ENCODE results near the gene DTWD2. TPM values are rescaled to one million over a fixed set of nuclear protein-coding genes. Genes with fewer than 3 reads are reported as not detected.

Gene DTWD2
- total and polyA plus RNA-seq, 2 of the 4 experiments (the other 2 are of a cell fraction): 1.2 to 1.8 TPM

- no peak overlapping the region for H3K14ac ChIP-seq (replicated peaks; ENCODE audit: low read depth, low read length)
- dilution Hi-C loops (cut with HindIII; ENCODE audit: low sequenced_read_pairs, unreplicated experiment) (no loop called here), in situ Hi-C loops (cut with MboI; ENCODE audit: low sequenced_read_pairs) (no loop called here)
Measured at GRCh38 chr5:118996098-118996497, 7.8 kb upstream of the DTWD2 start.

More at GRCh38 chr5:118996098-118996497, 7.8 kb upstream of the DTWD2 start:
- ATAC-seq (ENCODE audit: low read depth) (no peak), DNase-seq (no peak)
- Histone ChIP-seq H2AK9ac (replicated peaks; ENCODE audit: low read depth, low read length, poor library complexity) (no peak overlapping the region), H3K56ac (ENCODE audit: extremely low read depth, insufficient read depth, low read length) (no peak overlapping the region), H3K18ac (ENCODE audit: low read depth, low read length) (no peak overlapping the region), H2BK120ac (ENCODE audit: low read depth, low read length) (no peak overlapping the region), H2AK5ac (ENCODE audit: low read depth, low read length) (no peak overlapping the region), H3K9me1 (ENCODE audit: insufficient read depth, low read length) (no peaks in the 10 kb centered on the region), H3K79me1 (ENCODE audit: low read depth in 1 of 2, low read length in 2 of 2) (no peaks in the 10 kb centered on the region), H3K4me2 (ENCODE audit: low read depth, low read length) (no peak overlapping the region), H4K91ac (ENCODE audit: insufficient read depth, low read depth, low read length) (no peak overlapping the region), H3K9ac (ENCODE audit: low read depth, low read length) (no peak overlapping the region), H2AFZ (replicated peaks; ENCODE audit: low read length, poor library complexity) (no peak overlapping the region), H3K9me3 (ENCODE audit: control insufficient read depth, insufficient read depth, low read length) (peaks cover 4% of the 10 kb centered on the region), H3K4me1 (ENCODE audit: control insufficient read depth, insufficient read depth, low read length) (no peaks in the 10 kb centered on the region), H3K4me3 (ENCODE audit: insufficient read depth, low read depth, low read length) (no peak overlapping the region), H2BK5ac (ENCODE audit: low read depth, low read length, poor library complexity, severe bottlenecking) (no peak overlapping the region), H3K36me3 (ENCODE audit: control insufficient read depth, insufficient read depth, low read length) (no peaks in the 10 kb centered on the region), H3K4ac (ENCODE audit: low read depth, low read length) (no peak overlapping the region), H4K5ac (ENCODE audit: low read depth, low read length) (no peak overlapping the region), H3K27ac (ENCODE audit: insufficient read depth, low read length) (no peak overlapping the region), H4K8ac (ENCODE audit: low read depth in 2 of 2, low read length in 2 of 2) (no peak overlapping the region), H3K23ac (ENCODE audit: low read depth, low read length) (no peak overlapping the region), H3K27me3 (ENCODE audit: control insufficient read depth, insufficient read depth, low read length) (no peaks in the 10 kb centered on the region), H2BK15ac (ENCODE audit: low read depth, low read length) (no peak overlapping the region), H4K20me1 (ENCODE audit: insufficient read depth, low read length) (no peaks in the 10 kb centered on the region), H2BK20ac (ENCODE audit: low read depth, low read length) (no peak overlapping the region)
- POLR2A ChIA-PET (ENCODE audit: unreplicated experiment): no interaction called here
- intact Hi-C loops (cut with micrococcal nuclease): no loop called here
- TF ChIP-seq FOS (IDR thresholded peaks at IDR 0.05; ENCODE audit: low read depth, low read length): no peak
- TF ChIP-seq SMC3 (IDR thresholded peaks at IDR 0.05; ENCODE audit: low read depth, low read length): no peak
- TF ChIP-seq MXI1 (IDR thresholded peaks at IDR 0.05; ENCODE audit: borderline replicate concordance, low read depth, low read length): no peak
- no peak for TF ChIP-seq USF2 (IDR thresholded peaks at IDR 0.05; ENCODE audit: low read depth, low read length)
- no peak for TF ChIP-seq BHLHE40 (IDR thresholded peaks at IDR 0.05; ENCODE audit: low read depth, low read length)
- no peak for TF ChIP-seq RFX5 (IDR thresholded peaks at IDR 0.05; ENCODE audit: low read depth, low read length)
- no peak for TF ChIP-seq ELK1 (IDR thresholded peaks at IDR 0.05; ENCODE audit: borderline replicate concordance, low read depth, low read length)
- WGBS, 2 experiments (ENCODE audit: extremely low coverage in 2 of 2, insufficient read length in 1 of 2): no CpG with 5 or more reads among the region's 1 CpG
- BruUV-seq (replicated peaks): no TSS peak
- CTCF ChIA-PET: no interaction called here
